GM12878 (cell line): ENCODE results near the gene ADGRG1. TPM values are rescaled to one million over a fixed set of nuclear protein-coding genes. Genes with fewer than 3 reads are reported as not detected.

Experiments
- ATAC-seq: fragments of 200-7000 bp; cut with Tn5 transposase; 3 replicates; pipeline ENCODE4 v1.9.1; 2020; ENCODE audit warnings: mild to moderate bottlenecking, moderate library complexity
- BruUV-seq: library from RNA; stranded (reverse); fragments of 400-500 nt; replicated peaks from 2 replicates; lab custom pipeline; 2021; lab: Mats Ljungman, UMichigan
- CTCF ChIA-PET: fragments of 300-600 bp; sonication (Branson Sonifier 250); formaldehyde crosslinking; extraction: SDS; loops from one replicate; lab custom pipeline; 2021; ENCODE audit warnings: inconsistent platforms; lab: Yijun Ruan, JAX
- POLR2A ChIA-PET: fragments of 350-600 bp; formaldehyde crosslinking; extraction: SDS; loops from one replicate; lab custom pipeline; 2021; ENCODE audit warnings: inconsistent platforms; lab: Charles Lee
- RAD21 ChIA-PET: fragments of 300-600 bp; sonication (Branson Sonifier 250); formaldehyde crosslinking; loops from one replicate; lab custom pipeline; 2023; ENCODE audit warnings: antibody characterized with exemption; ENCODE audit not compliant: unreplicated experiment; lab: Charles Lee
- SMC1A ChIA-PET: fragments of 300-600 bp; sonication (Branson Sonifier 250); formaldehyde crosslinking; loops from one replicate; lab custom pipeline; 2023; ENCODE audit not compliant: unreplicated experiment, uncharacterized antibody; lab: Charles Lee
- DNase-seq: peaks from one replicate; pipeline ENCODE4 v3.0.0-alpha.2; 2011; ENCODE audit warnings: low read depth, low spot score
- FAIRE-seq: peaks from 3 replicates; lab custom pipeline; 2011; peaks lifted over from hg19 to GRCh38; lab: Jason Lieb, UNC
- H2AFZ ChIP-seq: 2 replicates; pipeline ENCODE4 v1.6.0; 2011; ENCODE audit warnings: low read depth, low read length, control low read depth; ENCODE audit not compliant: control insufficient read depth
- H3K27ac ChIP-seq: 2 replicates; pipeline ENCODE4 v1.5.1; 2011; ENCODE audit warnings: control low read depth; ENCODE audit not compliant: control insufficient read depth, insufficient read depth
- H3K27me3 ChIP-seq, 2 experiments: replicated peaks in 1 of 2; 2 replicates each; pipeline versions ENCODE4 v1.6.0 to v1.6.1; 2011; ENCODE audit warnings: low read length in 1 of 2; ENCODE audit not compliant: control insufficient read depth in 2 of 2, insufficient read depth in 2 of 2
- H3K36me3 ChIP-seq, 2 experiments: 2 replicates each; pipeline ENCODE4 v1.5.1; 2011; ENCODE audit warnings: low read length in 1 of 2; ENCODE audit not compliant: control insufficient read depth in 2 of 2, insufficient read depth in 2 of 2
- H3K4me1 ChIP-seq: 2 replicates; pipeline ENCODE4 v1.6.1; 2011; ENCODE audit warnings: mild to moderate bottlenecking, low read length, moderate library complexity, mixed read lengths; ENCODE audit not compliant: control insufficient read depth, insufficient read depth
- H3K4me2 ChIP-seq: 2 replicates; pipeline ENCODE4 v1.6.0; 2011; ENCODE audit warnings: control low read depth; ENCODE audit not compliant: control insufficient read depth, insufficient read depth
- H3K4me3 ChIP-seq: fragments of 200-600 bp; sonication (generic); 2 replicates; pipeline ENCODE4 v1.5.1; 2016
- H3K79me2 ChIP-seq: 2 replicates; pipeline ENCODE4 v1.6.0; 2011; ENCODE audit warnings: low read length; ENCODE audit not compliant: control insufficient read depth, insufficient read depth
- H3K9ac ChIP-seq: 2 replicates; pipeline ENCODE4 v1.8.0; 2011; ENCODE audit warnings: low read length, control low read depth, mixed read lengths; ENCODE audit not compliant: control insufficient read depth, insufficient read depth
- H3K9me3 ChIP-seq: replicated peaks from 3 replicates; pipeline ENCODE4 v1.5.1; 2011; ENCODE audit warnings: mild to moderate bottlenecking, low read length; ENCODE audit not compliant: control insufficient read depth, insufficient read depth
- H4K20me1 ChIP-seq: 2 replicates; pipeline ENCODE4 v1.6.0; 2011; ENCODE audit not compliant: control insufficient read depth, insufficient read depth
- EZH2 ChIP-seq: IDR thresholded peaks from 2 replicates; pipeline ENCODE4 v1.6.1; 2012; ENCODE audit warnings: low read depth, mild to moderate bottlenecking, control low read depth, inconsistent platforms, low read length, borderline replicate concordance; ENCODE audit not compliant: control insufficient read depth
- KAT2A ChIP-seq: conservative IDR thresholded peaks from 2 replicates; pipeline ENCODE4 v1.6.1; 2011; ENCODE audit warnings: low read depth, low read length; ENCODE audit not compliant: control insufficient read depth
- NBN ChIP-seq: fragments of 450-650 bp; IDR thresholded peaks from 2 replicates; pipeline ENCODE4 v1.6.1; 2016
- SREBF1 ChIP-seq: IDR thresholded peaks from 2 replicates; pipeline ENCODE4 v1.6.1; 2012; ENCODE audit warnings: mild to moderate bottlenecking, low read length
- WGBS: methylation state at CpG from one replicate; pipeline ENCODE4 v1.1.6; 2016; ENCODE audit warnings: low lambda C conversion rate; ENCODE audit not compliant: insufficient replicate concordance, insufficient coverage; ENCODE audit errors: missing lambda C conversion rate; 5-methylcytosine and 5-hydroxymethylcytosine counted together
- in situ Hi-C: fragments of 300-500 bp; cut with MboI; formaldehyde crosslinking; loops from 9 replicates; pipeline ENCODE4 v1.14.3; 2018; ENCODE audit warnings: mixed read lengths
- intact Hi-C: fragments of 100-400 bp; cut with micrococcal nuclease; formaldehyde crosslinking; loops from one replicate; pipeline ENCODE4 v1.14.2; 2022; ENCODE audit not compliant: unreplicated experiment
- polyA plus RNA-seq, 11 experiments: library from polyadenylated mRNA; depleted of rRNA in 4 of 11; unstranded in 6 of 11; stranded (reverse) in 5 of 11; fragments of >200 nt; fragmentation: Nextera tagmentation in 4 of 11; fragmentation: Illumina TruSeq in 1 of 11; extraction: Ambion mirVana in 4 of 11; extraction: Trizol in 1 of 11; gene quantifications; 1 replicate in 1 of 11; 2 replicates in 10 of 11; pipeline versions ENCODE4 v1.2.1 to v1.2.3, GENCODE V29; 2011 to 2016; ENCODE audit warnings: inconsistent platforms in 2 of 11, missing spikeins in 2 of 11, low read depth in 1 of 11
- total RNA-seq, 4 experiments: library from RNA; depleted of rRNA in 3 of 4; stranded (reverse); fragments of >200 nt in 3 of 4; fragmentation: Illumina TruSeq in 1 of 4; extraction: Trizol in 1 of 4; gene quantifications; 2 replicates each; pipeline versions ENCODE4 v1.2.1 to v1.2.3, GENCODE V29; 2013 to 2021
- TF ChIP-seq, protein P1 (sequence below): fragments of 150-350 bp; IDR thresholded peaks from 2 replicates; pipeline ENCODE4 v1.6.1; 2016; ENCODE audit warnings: low read depth, low read length
- TF ChIP-seq, protein P2 (sequence below): IDR thresholded peaks from 2 replicates; pipeline ENCODE4 v1.6.1; 2012; ENCODE audit warnings: improper control_type of control experiment, low read depth, low read length; ENCODE audit not compliant: insufficient replicate concordance
- TF ChIP-seq, protein P3 (sequence below): IDR thresholded peaks from 2 replicates; pipeline ENCODE4 v1.6.1; 2012; ENCODE audit warnings: low read depth, low read length, improper control_type of control experiment
- TF ChIP-seq, protein P4 (sequence below): IDR thresholded peaks from 2 replicates; pipeline ENCODE4 v1.6.1; 2011; ENCODE audit warnings: mild to moderate bottlenecking, low read depth, low read length, moderate library complexity; ENCODE audit not compliant: insufficient replicate concordance
- TF ChIP-seq, protein P5 (sequence below): fragments of 450-650 bp; formaldehyde crosslinking; IDR thresholded peaks from 2 replicates; pipeline ENCODE4 v1.4.0; 2020; ENCODE audit warnings: mild to moderate bottlenecking, moderate library complexity

The ADGRG1 gene
- total and polyA plus RNA-seq, 10 of the 15 experiments (the other 5 are each of a cell fraction or from before 2014, with no cell fraction given) = 0.07 to 2.0 (median 0.75) TPM

DNA sequence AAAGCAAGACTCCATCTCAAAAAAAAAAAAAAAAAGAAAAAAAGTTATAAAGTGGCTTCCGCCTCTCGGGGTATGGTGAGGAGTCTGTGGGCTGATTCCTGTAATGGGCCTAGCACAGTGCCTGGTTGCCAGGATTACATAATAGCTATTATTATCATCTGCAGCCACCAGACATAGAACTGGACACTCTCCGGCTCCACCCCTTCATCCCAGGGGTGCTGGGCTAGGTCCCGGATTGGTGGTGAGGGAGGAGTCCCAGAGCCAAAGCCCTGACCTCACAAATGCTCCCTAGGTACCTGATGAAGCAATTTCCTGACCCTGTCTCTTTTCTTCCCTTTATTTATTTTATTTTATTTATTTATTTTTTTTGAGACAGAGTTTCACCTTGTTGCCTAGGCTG lies 11.6 kb upstream of the ADGRG1 start:
- Histone ChIP-seq H3K9ac (no peak overlapping the region), H3K4me2 (no peak overlapping the region), H3K9me3 (no peaks in the 10 kb centered on the region), H3K36me3 (no peaks in the 10 kb centered on the region), H3K4me3 (no peak overlapping the region), H3K27ac (no peak overlapping the region), H2AFZ (no peak overlapping the region), H3K27me3 (no peaks in the 10 kb centered on the region), H3K79me2 (no peaks in the 10 kb centered on the region), H3K4me1 (no peaks in the 10 kb centered on the region; the same call in 1 of the 2 replicates), H4K20me1 (no peaks in the 10 kb centered on the region)
- POLR2A ChIA-PET = no interaction called here
- no peak for FAIRE-seq
- RAD21 ChIA-PET = interaction anchor here (1.3 kb wide), 1 partner anchor 31 kb away, joined by 5 read pairs; no protein-coding TSS in a partner anchor
- SMC1A ChIA-PET = interaction anchor here (1.0 kb wide), 1 partner anchor 32 kb away, joined by 4 read pairs; no protein-coding TSS in a partner anchor
- CTCF ChIA-PET = interaction anchor here (1.1 to 1.8 kb wide), 3 partner anchors 26 to 32 kb away, joined by 3 to 5 read pairs (median 4); no protein-coding TSS in a partner anchor
- ATAC-seq = no peak
- no TSS peak for BruUV-seq
- intact Hi-C loops (no loop called here), in situ Hi-C loops (no loop called here)
- no peak for DNase-seq
- WGBS = 69% methylated on average over 4 of the region's 4 CpGs
- TF ChIP-seq, protein P1, sequence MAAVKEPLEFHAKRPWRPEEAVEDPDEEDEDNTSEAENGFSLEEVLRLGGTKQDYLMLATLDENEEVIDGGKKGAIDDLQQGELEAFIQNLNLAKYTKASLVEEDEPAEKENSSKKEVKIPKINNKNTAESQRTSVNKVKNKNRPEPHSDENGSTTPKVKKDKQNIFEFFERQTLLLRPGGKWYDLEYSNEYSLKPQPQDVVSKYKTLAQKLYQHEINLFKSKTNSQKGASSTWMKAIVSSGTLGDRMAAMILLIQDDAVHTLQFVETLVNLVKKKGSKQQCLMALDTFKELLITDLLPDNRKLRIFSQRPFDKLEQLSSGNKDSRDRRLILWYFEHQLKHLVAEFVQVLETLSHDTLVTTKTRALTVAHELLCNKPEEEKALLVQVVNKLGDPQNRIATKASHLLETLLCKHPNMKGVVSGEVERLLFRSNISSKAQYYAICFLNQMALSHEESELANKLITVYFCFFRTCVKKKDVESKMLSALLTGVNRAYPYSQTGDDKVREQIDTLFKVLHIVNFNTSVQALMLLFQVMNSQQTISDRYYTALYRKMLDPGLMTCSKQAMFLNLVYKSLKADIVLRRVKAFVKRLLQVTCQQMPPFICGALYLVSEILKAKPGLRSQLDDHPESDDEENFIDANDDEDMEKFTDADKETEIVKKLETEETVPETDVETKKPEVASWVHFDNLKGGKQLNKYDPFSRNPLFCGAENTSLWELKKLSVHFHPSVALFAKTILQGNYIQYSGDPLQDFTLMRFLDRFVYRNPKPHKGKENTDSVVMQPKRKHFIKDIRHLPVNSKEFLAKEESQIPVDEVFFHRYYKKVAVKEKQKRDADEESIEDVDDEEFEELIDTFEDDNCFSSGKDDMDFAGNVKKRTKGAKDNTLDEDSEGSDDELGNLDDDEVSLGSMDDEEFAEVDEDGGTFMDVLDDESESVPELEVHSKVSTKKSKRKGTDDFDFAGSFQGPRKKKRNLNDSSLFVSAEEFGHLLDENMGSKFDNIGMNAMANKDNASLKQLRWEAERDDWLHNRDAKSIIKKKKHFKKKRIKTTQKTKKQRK = no peak
- TF ChIP-seq KAT2A (no peak), NBN (no peak), SREBF1 (no peak), EZH2 (no peak)
- TF ChIP-seq, protein P2, sequence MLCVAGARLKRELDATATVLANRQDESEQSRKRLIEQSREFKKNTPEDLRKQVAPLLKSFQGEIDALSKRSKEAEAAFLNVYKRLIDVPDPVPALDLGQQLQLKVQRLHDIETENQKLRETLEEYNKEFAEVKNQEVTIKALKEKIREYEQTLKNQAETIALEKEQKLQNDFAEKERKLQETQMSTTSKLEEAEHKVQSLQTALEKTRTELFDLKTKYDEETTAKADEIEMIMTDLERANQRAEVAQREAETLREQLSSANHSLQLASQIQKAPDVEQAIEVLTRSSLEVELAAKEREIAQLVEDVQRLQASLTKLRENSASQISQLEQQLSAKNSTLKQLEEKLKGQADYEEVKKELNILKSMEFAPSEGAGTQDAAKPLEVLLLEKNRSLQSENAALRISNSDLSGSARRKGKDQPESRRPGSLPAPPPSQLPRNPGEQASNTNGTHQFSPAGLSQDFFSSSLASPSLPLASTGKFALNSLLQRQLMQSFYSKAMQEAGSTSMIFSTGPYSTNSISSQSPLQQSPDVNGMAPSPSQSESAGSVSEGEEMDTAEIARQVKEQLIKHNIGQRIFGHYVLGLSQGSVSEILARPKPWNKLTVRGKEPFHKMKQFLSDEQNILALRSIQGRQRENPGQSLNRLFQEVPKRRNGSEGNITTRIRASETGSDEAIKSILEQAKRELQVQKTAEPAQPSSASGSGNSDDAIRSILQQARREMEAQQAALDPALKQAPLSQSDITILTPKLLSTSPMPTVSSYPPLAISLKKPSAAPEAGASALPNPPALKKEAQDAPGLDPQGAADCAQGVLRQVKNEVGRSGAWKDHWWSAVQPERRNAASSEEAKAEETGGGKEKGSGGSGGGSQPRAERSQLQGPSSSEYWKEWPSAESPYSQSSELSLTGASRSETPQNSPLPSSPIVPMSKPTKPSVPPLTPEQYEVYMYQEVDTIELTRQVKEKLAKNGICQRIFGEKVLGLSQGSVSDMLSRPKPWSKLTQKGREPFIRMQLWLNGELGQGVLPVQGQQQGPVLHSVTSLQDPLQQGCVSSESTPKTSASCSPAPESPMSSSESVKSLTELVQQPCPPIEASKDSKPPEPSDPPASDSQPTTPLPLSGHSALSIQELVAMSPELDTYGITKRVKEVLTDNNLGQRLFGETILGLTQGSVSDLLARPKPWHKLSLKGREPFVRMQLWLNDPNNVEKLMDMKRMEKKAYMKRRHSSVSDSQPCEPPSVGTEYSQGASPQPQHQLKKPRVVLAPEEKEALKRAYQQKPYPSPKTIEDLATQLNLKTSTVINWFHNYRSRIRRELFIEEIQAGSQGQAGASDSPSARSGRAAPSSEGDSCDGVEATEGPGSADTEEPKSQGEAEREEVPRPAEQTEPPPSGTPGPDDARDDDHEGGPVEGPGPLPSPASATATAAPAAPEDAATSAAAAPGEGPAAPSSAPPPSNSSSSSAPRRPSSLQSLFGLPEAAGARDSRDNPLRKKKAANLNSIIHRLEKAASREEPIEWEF = no peak
- TF ChIP-seq, protein P3, sequence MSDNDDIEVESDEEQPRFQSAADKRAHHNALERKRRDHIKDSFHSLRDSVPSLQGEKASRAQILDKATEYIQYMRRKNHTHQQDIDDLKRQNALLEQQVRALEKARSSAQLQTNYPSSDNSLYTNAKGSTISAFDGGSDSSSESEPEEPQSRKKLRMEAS = no peak
- TF ChIP-seq, protein P4, sequence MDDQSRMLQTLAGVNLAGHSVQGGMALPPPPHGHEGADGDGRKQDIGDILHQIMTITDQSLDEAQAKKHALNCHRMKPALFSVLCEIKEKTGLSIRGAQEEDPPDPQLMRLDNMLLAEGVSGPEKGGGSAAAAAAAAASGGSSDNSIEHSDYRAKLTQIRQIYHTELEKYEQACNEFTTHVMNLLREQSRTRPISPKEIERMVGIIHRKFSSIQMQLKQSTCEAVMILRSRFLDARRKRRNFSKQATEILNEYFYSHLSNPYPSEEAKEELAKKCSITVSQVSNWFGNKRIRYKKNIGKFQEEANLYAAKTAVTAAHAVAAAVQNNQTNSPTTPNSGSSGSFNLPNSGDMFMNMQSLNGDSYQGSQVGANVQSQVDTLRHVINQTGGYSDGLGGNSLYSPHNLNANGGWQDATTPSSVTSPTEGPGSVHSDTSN = no peak
- TF ChIP-seq, protein P5, sequence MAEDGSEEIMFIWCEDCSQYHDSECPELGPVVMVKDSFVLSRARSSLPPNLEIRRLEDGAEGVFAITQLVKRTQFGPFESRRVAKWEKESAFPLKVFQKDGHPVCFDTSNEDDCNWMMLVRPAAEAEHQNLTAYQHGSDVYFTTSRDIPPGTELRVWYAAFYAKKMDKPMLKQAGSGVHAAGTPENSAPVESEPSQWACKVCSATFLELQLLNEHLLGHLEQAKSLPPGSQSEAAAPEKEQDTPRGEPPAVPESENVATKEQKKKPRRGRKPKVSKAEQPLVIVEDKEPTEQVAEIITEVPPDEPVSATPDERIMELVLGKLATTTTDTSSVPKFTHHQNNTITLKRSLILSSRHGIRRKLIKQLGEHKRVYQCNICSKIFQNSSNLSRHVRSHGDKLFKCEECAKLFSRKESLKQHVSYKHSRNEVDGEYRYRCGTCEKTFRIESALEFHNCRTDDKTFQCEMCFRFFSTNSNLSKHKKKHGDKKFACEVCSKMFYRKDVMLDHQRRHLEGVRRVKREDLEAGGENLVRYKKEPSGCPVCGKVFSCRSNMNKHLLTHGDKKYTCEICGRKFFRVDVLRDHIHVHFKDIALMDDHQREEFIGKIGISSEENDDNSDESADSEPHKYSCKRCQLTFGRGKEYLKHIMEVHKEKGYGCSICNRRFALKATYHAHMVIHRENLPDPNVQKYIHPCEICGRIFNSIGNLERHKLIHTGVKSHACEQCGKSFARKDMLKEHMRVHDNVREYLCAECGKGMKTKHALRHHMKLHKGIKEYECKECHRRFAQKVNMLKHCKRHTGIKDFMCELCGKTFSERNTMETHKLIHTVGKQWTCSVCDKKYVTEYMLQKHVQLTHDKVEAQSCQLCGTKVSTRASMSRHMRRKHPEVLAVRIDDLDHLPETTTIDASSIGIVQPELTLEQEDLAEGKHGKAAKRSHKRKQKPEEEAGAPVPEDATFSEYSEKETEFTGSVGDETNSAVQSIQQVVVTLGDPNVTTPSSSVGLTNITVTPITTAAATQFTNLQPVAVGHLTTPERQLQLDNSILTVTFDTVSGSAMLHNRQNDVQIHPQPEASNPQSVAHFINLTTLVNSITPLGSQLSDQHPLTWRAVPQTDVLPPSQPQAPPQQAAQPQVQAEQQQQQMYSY = no peak
